Sciatic nerve (tissue), 2 donors: ENCODE results near the gene TADA2A. TPM values are rescaled to one million over a fixed set of nuclear protein-coding genes. Genes with fewer than 3 reads are reported as not detected.
A peak's percentile ranks its signal among the peaks of the same experiment; 100 is the strongest.

Source experiments
- ATAC-seq: fragments of 200-7000 bp; cut with Tn5 transposase; one replicate; pipeline ENCODE4 v1.9.1; 2020; ENCODE audit warnings: mild to moderate bottlenecking, moderate library complexity
- DNase-seq: peaks from one replicate; pipeline ENCODE4 v3.0.0-alpha.2; 2020; ENCODE audit warnings: low spot score
- intact Hi-C: fragments of 100-400 bp; cut with DNase I; formaldehyde crosslinking; loops from one replicate; pipeline ENCODE4 v1.14.2; 2022
- total RNA-seq: library from RNA; stranded (reverse); fragmentation: NEBNext Ultra II Directional; extraction: Animal tissue kit (Norgen Biotek cat#: 25700); gene quantifications from one replicate; pipeline ENCODE4 v1.2.1, GENCODE V29; 2021
- donor health status: DM: no; HTN: no; CAD: no.
- donor health status: DM: no; HTN: no; CAD: no.

The TADA2A gene
- 52.0 TPM for total RNA-seq

- intact Hi-C loops, result no loop called here
- ATAC-seq (peak; percentile 96), DNase-seq (peak; percentile 84)
Measured at GRCh38 chr17:37406635-37407461, at the start of gene TADA2A, which contains the start of gene ACACA. TADA2A (plus strand) TSS chr17:37406886; CDS start chr17:37411366, 4,480 bp downstream. ACACA (minus strand) TSS chr17:37406836; CDS start chr17:37406299, 537 bp downstream.

GRCh38 chr17:37358098-37358829, 48.4 kb upstream of the TADA2A start:
- intact Hi-C loops, result loop anchor here (10.0 kb wide), 1 partner anchor 733 kb away; no protein-coding TSS in a partner anchor
- DNase-seq (peak; percentile 72), ATAC-seq (peak; percentile 19)

GRCh38 chr17:37358830-37359681, 47.6 kb upstream of the TADA2A start:
- intact Hi-C loops, result loop anchor here (10.0 kb wide), 1 partner anchor 734 kb away; no protein-coding TSS in a partner anchor
- peak; percentile 96 for ATAC-seq

GRCh38 chr17:37359682-37360188, 47.0 kb upstream of the TADA2A start:
- ATAC-seq (no peak), DNase-seq (no peak)
- intact Hi-C loops, result loop anchor here (10.0 kb wide), 1 partner anchor 735 kb away; no protein-coding TSS in a partner anchor

More at GRCh38 chr17:37358830-37359681, 47.6 kb upstream of the TADA2A start:
- DNase-seq, result peak; percentile 97

GRCh38 chr17:37360632-37361031, 46.1 kb upstream of the TADA2A start:
- ATAC-seq (no peak), DNase-seq (no peak)
- intact Hi-C loops, result no loop called here

- intact Hi-C loops, result no loop called here
- ATAC-seq (no peak), DNase-seq (no peak)
Measured at GRCh38 chr17:37361543-37361942, 45.1 kb upstream of the TADA2A start.

- ATAC-seq (no peak), DNase-seq (no peak)
- intact Hi-C loops, result no loop called here
Measured at GRCh38 chr17:37365589-37365988, 41.1 kb upstream of the TADA2A start.

- DNase-seq (no peak), ATAC-seq (no peak)
- intact Hi-C loops, result no loop called here
Measured at GRCh38 chr17:37368577-37368976, 38.1 kb upstream of the TADA2A start.

GRCh38 chr17:37373530-37374159, 33.0 kb upstream of the TADA2A start:
- intact Hi-C loops, result no loop called here
- peak; percentile 90 for ATAC-seq

GRCh38 chr17:37375706-37376105, 31.0 kb upstream of the TADA2A start, which contains the start of gene C17orf78:
C17orf78 (plus strand) TSS chr17:37375985; CDS start chr17:37376093, 108 bp downstream.
- no peak for DNase-seq

More at GRCh38 chr17:37373530-37374159, 33.0 kb upstream of the TADA2A start:
- no peak for DNase-seq

GRCh38 chr17:37382056-37382455, 24.6 kb upstream of the TADA2A start:
- intact Hi-C loops, result no loop called here
- no peak for DNase-seq
- ATAC-seq, result no peak

More at GRCh38 chr17:37375706-37376105, 31.0 kb upstream of the TADA2A start, which contains the start of gene C17orf78:
- intact Hi-C loops, result no loop called here
- no peak for ATAC-seq

GRCh38 chr17:37384560-37385149, 22.0 kb upstream of the TADA2A start:
- DNase-seq (no peak), ATAC-seq (no peak)
- intact Hi-C loops, result no loop called here

GRCh38 chr17:37385474-37385990, 21.2 kb upstream of the TADA2A start:
- intact Hi-C loops, result no loop called here
- ATAC-seq (no peak), DNase-seq (no peak)

GRCh38 chr17:37386462-37386861, 20.2 kb upstream of the TADA2A start:
- no peak for ATAC-seq
- no peak for DNase-seq
- intact Hi-C loops, result no loop called here

- DNase-seq (no peak), ATAC-seq (no peak)
- intact Hi-C loops, result no loop called here
Measured at GRCh38 chr17:37388266-37388665, 18.4 kb upstream of the TADA2A start.

- intact Hi-C loops, result no loop called here
- ATAC-seq (no peak), DNase-seq (no peak)
Measured at GRCh38 chr17:37389160-37389559, 17.5 kb upstream of the TADA2A start.

GRCh38 chr17:37391146-37391545, 15.5 kb upstream of the TADA2A start:
- intact Hi-C loops, result no loop called here
- DNase-seq, result no peak
- ATAC-seq, result no peak
